GM13976 (cell line): ENCODE measurements around the gene L3MBTL3.
A peak's percentile ranks its signal among the peaks of the same experiment; 100 is the strongest.

Source experiments
- DNase-seq: peaks from one replicate; pipeline ENCODE4 v3.0.0; 2012; ENCODE audit warnings: low spot score
- in situ Hi-C: fragments of 300-500 bp; cut with MboI; formaldehyde crosslinking; loops from one replicate; pipeline ENCODE4 v1.12.0; 2022; ENCODE audit warnings: low sequenced_read_pairs, mixed read lengths, inconsistent platforms; ENCODE audit not compliant: unreplicated experiment
- TF ChIP-seq, protein P1 (sequence below): IDR thresholded peaks from 2 replicates; pipeline ENCODE4 v1.5.1; 2012; ENCODE audit warnings: borderline replicate concordance, mild to moderate bottlenecking; ENCODE audit not compliant: insufficient read depth; ENCODE audit errors: extremely low read depth, missing control alignments, control extremely low read depth

Gene L3MBTL3

DNA sequence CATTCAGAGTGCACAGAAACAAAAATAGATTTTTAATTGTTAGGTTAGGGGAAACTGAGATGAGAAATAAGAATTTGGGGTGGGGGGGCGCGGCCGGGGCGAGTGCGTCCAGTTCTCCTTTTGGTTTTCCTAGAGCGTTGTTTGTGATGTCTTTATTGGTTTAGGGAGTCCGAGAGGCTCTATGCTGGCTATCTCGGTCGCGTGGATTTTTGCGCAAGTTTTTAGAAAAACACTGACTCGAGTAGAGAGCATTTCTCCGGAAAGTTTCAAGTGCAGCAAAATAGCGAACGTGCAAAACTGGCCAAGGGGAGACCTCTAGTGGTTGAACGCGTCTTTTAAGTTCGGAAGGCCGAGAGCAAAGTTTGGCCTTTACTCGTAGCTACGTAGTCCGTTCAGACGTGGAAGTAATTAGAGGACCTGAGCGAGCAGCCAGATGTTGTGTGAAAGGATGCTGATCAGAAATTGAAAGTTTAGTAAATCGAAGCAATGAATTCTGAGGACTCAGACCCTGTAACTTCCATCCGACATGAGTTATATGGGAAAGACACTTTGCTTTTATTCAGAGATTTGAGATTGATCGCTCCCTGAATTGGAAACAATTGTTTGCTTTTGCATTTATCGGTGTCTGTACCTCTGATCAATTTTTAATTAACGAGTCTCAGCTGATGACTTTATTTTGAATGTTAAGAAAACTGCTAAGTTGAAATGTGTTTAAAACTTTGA, 2.7 kb downstream of the L3MBTL3 start:
- TF ChIP-seq, protein P1, sequence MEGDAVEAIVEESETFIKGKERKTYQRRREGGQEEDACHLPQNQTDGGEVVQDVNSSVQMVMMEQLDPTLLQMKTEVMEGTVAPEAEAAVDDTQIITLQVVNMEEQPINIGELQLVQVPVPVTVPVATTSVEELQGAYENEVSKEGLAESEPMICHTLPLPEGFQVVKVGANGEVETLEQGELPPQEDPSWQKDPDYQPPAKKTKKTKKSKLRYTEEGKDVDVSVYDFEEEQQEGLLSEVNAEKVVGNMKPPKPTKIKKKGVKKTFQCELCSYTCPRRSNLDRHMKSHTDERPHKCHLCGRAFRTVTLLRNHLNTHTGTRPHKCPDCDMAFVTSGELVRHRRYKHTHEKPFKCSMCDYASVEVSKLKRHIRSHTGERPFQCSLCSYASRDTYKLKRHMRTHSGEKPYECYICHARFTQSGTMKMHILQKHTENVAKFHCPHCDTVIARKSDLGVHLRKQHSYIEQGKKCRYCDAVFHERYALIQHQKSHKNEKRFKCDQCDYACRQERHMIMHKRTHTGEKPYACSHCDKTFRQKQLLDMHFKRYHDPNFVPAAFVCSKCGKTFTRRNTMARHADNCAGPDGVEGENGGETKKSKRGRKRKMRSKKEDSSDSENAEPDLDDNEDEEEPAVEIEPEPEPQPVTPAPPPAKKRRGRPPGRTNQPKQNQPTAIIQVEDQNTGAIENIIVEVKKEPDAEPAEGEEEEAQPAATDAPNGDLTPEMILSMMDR, result peak; percentile 77
- in situ Hi-C loops, result loop anchor here (25.0 kb wide), 1 partner anchor 409 kb away; no protein-coding TSS in a partner anchor
- DNase-seq, result peak; percentile 73

DNA sequence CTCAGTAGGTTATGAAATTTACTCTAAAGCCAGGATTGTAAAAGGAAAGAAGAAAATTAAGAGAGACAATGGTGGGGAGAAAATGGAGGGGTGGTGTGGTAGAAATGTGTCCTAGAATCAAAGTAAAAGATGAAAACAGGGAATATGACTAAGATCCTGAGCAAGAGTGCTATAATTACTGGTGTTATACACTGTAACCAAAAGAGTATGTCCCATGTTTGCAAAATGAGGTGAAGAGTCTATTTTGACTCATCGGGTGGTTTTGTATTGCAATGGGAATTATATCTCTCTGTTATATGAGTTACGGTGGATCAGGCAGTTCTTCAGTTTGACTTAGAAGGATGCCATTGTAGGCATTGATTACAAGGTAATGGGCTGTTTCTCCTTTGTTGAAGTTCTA, 8.5 kb downstream of the L3MBTL3 start:
- no peak for DNase-seq
- TF ChIP-seq, protein P1, result no peak
- in situ Hi-C loops, result no loop called here

DNA sequence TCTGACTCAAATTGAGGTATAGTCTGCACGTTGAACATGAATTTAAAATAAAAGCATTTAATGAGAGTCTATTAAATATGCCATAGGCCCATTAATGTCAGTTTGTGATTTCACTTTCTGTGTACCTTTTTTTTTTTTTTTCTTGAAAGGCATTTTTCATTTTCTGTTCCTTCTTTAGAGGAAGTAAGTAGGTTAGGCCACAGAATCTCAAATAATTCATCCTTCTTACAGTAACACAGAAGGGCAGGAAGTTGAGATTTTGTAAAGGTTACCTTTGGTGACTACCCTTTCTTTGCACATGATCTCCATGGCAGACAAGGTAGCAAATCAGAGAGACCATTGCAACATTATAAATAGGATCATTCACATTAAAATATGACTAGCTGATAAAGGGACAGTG, 9.6 kb downstream of the L3MBTL3 start:
- peak; percentile 34 for DNase-seq
- TF ChIP-seq, protein P1, result no peak
- in situ Hi-C loops, result no loop called here

DNA sequence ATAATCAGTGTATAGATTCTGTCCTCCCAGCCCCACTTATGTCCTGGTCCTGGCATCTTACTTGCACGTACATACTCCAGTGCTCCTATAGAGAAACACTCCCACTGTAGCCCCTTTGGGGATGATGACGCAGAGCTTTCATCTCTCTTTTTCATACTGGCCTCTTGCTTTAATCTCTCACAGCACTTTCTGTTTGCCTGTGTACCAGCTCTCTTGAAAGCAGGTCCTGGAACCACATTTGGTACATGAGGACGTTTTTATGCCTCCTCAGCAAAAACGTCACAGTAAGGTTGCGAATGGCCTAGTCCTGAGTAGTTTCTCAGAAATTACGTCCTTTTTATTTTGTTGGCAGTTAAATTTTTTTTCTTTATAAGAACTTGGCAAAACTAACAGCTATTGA, 10.8 kb downstream of the L3MBTL3 start:
- in situ Hi-C loops, result no loop called here
- DNase-seq, result no peak
- TF ChIP-seq, protein P1, result no peak

DNA sequence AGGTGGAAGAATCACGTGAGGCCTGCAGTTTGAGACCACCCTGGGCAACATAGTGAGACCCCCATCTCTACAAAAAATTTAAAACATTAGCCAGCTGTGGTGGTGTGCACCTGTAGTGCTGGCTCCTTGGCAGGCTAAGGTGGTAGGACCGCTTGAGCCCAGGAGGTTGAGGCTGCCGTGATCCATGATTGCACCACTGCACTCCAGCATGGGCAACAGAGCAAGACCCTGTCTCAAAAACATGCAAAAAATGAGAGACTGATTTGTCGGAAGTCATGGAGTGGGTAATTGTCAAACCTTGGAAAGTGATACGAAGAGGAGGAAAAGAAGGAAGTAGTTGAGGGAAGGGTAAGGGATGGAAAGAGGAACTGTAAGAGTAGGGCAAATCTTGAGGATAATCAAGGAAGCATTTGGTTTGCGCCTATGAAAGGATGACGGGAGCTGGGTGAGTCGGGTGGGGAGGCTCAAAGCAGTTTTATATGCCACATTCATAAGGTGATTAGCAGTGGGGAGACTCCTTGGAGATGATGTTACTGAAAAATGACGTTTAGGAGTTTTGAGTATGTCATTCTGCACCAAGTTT, 14.5 kb downstream of the L3MBTL3 start:
- DNase-seq, result no peak
- TF ChIP-seq, protein P1, result no peak
- in situ Hi-C loops, result no loop called here

DNA sequence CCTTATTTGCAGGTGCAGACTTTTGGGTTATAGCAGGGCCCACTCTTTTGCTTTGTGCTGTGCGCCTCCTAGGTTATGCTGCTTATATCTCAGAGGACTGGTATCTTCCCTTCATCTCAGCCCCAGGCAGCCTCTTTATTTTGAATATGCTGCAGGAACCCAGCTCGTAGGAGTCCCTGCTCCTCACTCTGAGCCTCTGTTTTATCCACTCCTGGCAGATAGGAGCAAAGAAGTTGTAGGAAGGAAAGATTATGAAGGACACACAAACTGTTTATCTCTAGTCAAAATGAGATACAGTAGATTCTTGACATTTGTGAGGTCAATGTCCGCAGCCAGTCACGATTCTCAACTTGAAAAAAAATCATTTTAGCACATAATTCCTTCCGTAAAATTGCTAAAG, 15.6 kb downstream of the L3MBTL3 start:
- TF ChIP-seq, protein P1, result no peak
- DNase-seq, result no peak
- in situ Hi-C loops, result no loop called here
